ENCODE results near the gene FBXL16.

DNA sequence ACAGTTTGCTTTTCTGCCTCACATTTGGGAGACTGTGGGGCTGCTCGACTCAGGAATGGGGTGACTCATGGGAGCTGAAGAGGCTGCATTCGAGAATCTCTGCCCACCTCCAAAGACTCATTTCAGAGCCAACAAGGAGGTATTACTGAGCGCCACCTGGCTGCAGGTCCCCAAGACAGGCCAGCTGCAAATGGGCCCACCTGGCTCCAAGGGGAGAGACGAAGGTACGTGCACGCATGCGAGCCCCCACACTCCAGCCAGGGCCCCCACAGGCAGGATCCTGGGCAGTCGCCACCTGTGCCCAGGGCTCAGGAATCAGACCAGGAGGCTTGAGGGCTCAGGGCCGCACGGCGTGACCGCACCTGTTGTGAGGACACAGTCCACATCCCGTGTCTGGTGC lies 27.3 kb upstream of the FBXL16 start:
- TF ChIP-seq, protein P1, sequence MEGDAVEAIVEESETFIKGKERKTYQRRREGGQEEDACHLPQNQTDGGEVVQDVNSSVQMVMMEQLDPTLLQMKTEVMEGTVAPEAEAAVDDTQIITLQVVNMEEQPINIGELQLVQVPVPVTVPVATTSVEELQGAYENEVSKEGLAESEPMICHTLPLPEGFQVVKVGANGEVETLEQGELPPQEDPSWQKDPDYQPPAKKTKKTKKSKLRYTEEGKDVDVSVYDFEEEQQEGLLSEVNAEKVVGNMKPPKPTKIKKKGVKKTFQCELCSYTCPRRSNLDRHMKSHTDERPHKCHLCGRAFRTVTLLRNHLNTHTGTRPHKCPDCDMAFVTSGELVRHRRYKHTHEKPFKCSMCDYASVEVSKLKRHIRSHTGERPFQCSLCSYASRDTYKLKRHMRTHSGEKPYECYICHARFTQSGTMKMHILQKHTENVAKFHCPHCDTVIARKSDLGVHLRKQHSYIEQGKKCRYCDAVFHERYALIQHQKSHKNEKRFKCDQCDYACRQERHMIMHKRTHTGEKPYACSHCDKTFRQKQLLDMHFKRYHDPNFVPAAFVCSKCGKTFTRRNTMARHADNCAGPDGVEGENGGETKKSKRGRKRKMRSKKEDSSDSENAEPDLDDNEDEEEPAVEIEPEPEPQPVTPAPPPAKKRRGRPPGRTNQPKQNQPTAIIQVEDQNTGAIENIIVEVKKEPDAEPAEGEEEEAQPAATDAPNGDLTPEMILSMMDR (IDR thresholded peaks at IDR 0.05; ENCODE audit: low read length) = peak; percentile 37
- no peak for TF ChIP-seq EZH2 (IDR thresholded peaks at IDR 0.05; ENCODE audit: borderline replicate concordance, low read length)

Data from OCI-LY1 (cell line).